Measurements from ENCODE around the gene PTGFRN.

PTGFRN gene

GRCh38 chr1:116944613-116945012 lies 34.9 kb downstream of the PTGFRN start:
- no peak for FAIRE-seq

DNA sequence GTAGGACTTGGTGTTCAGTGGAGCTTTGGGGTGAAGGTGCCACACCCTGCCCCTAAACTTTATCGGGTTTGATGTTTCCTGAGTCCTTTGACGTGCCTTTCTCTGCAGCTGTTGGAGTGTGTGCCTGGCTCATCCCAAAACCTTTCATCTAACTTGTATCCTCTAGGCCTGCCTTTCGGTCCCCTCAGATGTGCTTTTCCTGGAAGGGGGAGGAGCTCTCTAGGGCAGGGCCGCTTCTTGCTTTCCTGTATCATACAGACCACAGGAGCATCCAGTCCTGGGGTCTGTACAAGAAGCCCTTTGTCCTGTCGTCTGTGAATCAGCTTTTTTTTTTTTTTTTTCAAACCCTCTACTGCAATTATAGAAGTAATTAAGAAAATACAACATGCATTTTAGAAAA lies 35.7 kb downstream of the PTGFRN start:
- no peak for FAIRE-seq

GRCh38 chr1:116945996-116946395 lies 36.3 kb downstream of the PTGFRN start:
- FAIRE-seq: no peak

GRCh38 chr1:116947092-116947860 lies 37.6 kb downstream of the PTGFRN start:
- no peak for FAIRE-seq

DNA sequence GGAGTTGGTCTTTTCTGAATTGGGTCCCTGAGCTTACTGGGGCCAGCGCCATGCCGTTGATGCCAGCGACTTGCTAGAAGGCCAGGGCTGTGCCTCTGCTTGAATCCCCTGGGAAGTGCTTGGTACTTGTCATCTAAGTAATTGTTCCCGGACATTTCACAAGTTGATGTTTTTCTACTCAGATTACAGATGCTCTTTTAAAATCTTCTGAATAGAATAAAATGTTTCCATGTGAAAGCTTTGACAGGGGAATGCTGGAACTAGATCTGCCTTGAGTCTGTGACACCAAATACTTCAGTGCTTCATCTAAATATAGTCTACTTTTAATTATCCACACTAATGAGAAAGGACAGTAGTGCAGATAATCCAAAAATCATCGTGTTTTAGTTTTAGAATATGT lies 38.3 kb downstream of the PTGFRN start:
- no peak for FAIRE-seq

DNA sequence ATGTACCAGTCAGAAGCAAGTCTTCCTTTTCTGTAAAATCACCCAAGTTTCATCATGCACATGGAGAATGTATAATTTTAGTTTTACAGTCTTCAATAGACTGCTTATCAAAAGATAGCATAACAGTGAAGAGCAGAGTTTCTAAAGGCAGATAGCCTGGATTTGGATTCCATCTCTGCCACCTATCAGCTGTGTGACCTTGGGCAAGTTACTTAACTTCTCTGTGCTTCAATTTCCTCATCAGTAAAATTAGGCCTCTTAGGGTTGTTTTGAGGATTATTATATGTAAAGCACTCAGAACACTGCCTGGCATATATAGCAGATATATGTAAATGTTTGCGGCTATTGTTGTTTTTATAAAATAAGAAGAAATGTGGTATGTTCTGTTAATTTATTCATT lies 38.9 kb downstream of the PTGFRN start:
- FAIRE-seq: no peak

GRCh38 chr1:116949213-116949985 lies 39.7 kb downstream of the PTGFRN start:
- FAIRE-seq: no peak

DNA sequence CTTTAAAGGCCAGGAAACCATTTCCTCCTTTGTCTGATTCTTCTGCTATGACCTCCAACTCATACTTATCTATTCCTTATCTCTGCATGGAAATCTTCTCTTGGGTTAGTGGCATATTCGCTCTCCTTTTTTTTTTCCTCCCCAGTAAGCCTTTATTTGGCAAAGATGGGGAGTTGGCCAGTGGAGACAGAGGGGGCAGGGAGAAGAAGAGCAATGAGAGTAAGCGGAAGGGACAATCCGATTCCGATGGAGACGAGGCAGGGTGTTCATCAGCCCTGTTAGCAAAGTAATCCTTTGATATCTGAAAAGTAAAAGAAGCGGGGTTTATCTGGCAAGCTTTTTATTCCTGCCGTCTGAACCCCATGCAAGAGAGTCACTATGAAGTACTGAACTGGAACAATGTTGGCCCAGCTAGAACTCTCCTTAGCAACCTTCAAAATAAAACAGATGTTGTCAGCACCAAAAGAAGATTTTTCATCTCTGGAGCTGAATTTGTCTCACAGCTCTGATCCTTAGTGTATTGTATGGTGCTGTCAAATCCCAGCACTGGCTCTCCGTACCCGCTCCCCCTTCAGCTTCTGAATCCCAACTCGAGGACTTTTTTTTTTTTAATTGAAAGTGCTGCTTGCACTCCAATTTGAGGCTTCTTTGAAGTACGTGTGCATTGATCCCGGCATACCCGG lies 40.9 kb downstream of the PTGFRN start:
- FAIRE-seq: no peak

DNA sequence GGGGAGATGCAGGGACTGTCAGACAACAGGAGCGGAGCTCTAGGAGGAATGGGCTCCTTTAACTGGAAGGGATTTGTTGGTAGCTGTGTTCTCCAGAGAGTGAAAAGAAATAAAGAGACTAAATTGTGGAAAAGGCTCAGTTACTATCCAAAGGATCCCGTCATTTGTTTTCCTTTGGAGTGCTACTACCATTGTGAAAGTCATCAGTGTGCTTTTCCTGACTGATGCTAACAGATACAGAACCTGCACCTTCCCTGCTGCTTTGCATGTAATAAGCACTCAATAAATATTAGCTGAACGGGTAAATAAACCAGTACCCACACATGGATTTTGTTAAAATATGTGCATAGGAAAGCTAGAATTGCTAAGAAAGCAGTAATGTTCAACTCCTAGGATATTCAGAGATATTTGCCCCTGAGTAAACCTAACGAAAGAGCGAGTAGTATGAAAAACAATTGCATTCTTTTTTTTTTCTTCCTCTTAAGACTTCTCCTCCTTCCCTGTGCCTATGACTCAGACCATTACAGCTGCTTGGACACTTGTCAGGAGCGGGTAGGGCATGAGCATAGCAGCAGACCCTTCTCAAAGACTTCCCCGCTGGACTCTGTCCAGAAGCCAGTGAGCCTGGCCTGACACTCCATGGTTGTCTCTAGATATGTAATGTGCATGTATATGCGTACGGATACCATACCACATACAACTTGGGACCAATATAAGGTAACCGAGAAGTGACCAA lies 41.7 kb downstream of the PTGFRN start:
- FAIRE-seq: no peak

DNA sequence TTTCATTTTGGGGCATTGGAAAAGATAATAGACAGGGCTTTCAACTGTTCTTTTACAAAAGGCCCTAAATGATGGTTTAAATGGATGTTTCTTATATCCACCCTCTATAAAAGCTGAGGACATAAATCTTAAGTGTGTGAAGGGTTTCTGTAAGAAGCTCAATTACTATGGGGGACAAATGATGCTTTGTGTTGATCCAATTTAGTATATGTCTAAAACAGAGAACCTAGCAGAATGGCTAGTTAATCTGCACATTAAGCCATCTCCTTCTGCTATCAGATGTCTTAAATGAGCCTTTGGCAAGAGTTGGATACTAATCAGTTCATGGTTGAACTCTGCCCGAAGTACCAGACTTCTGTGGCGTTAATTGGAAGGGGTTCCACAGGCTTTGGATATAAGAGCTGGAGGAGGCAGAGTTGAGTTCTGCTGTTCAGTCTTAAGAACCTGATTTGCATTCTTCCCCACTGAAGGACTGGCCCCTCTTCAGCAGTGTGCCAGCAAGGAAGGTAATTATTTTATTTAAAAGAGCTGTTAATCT lies 43.1 kb downstream of the PTGFRN start:
- FAIRE-seq: no peak

DNA sequence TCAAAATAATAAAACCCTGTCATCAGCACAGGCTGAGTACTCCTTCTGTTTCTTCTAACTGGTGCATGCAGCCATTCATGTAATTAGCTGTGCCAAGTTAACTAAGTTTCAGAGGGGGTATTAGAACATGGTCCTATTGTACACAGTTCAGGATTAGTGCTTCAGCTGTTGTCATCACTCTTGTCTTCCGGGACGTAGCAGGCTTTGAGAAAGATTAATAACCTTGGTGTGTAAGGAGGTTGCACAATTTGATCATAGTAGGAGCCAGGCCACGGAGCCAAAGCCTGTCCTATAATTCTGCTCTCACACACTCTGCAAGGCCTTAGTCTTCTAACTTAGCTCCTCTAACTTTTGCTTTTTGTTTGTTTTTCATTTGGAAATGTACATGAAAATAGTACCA lies 44.7 kb downstream of the PTGFRN start:
- FAIRE-seq: no peak

- FAIRE-seq: no peak
Measured at GRCh38 chr1:116956378-116956777, 46.7 kb downstream of the PTGFRN start.

DNA sequence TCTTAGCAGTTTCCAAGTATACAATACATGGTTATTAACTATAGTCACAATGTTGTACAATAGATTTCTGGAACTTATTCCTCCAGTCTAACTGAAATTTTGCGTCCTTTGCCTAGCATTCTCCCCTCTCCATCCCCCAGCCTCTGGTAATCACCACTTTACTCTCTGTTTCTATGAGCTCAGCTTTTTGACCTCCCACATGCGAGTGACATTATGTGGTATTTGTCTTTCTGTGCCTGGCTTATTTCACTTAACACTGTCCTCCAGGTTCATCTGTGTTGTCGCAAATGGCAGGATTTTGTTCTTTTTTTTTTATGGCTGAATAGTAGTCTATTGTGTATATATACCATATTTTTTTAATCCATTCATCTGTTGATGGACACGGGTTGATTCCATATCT lies 47.9 kb downstream of the PTGFRN start:
- FAIRE-seq: no peak

DNA sequence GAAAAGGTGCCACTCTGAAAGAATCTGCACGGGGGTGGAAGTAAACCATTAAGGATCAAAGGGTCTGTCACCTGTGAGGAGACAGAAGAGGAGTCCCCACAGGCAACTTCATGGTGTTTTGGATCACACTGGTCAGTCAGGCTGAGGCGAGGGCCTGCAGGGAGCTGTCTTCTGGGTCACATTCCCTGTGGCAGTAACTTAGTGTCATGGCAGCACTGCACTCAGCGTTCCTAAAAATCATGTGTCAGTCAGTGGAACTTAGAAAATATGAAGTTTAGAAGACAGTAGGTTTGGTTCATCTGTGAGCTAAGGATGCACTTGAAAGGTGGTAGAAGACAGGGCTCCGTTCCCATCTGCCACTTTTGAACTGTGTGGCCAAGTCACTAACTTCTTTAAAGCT lies 48.4 kb downstream of the PTGFRN start:
- FAIRE-seq: no peak

- FAIRE-seq: no peak
Measured at GRCh38 chr1:116958977-116959376, 49.3 kb downstream of the PTGFRN start.

- FAIRE-seq: no peak
Measured at GRCh38 chr1:116961606-116962005, 51.9 kb downstream of the PTGFRN start.

- FAIRE-seq: no peak
Measured at GRCh38 chr1:116962987-116963639, 53.4 kb downstream of the PTGFRN start.

- FAIRE-seq: no peak
Measured at GRCh38 chr1:116966791-116967190, 57.1 kb downstream of the PTGFRN start.

DNA sequence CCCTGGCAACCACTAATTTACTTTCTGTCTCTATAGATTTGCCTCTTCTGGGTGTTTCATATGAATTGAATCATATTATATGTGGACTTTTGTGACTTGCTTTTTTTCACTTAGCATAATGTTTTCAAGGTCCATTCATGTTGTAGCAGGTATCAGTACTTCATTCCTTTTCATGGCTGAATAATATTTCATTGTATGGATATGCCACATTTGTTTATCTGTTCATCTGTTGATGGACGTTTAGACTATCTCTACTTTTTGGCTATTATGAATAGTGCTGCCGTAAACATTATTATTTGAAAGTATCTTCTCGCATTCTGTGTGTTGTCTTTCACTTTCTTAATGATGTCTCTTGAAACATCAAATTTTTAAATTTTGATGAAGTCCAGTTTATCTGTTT lies 59.0 kb downstream of the PTGFRN start:
- no peak for FAIRE-seq

- FAIRE-seq: no peak
Measured at GRCh38 chr1:116971258-116971860, 61.6 kb downstream of the PTGFRN start.

GRCh38 chr1:116971965-116972673 lies 62.4 kb downstream of the PTGFRN start:
- no peak for FAIRE-seq

All from TTC549 (cell line).